ENCODE data around the gene SRPK1. TPM values are rescaled to one million over a fixed set of nuclear protein-coding genes. Genes with fewer than 3 reads are reported as not detected.

The SRPK1 gene
- total and polyA plus RNA-seq, 8 donors: 8.8 to 34.9 (median 27.1) TPM

- TF ChIP-seq CTCF (IDR thresholded peaks at IDR 0.05): no peak
- Histone ChIP-seq H3K36me3 (no peaks in the 10 kb centered on the region), H3K27ac (no peak overlapping the region), H3K9me3 (no peaks in the 10 kb centered on the region), H3K27me3 (no peaks in the 10 kb centered on the region), H3K4me3 (no peak overlapping the region), H3K4me1 (peaks cover 0 to 5% (median 4%) of the 10 kb centered on the region in 3 donors)
- WGBS, 2 donors: 54 to 67% methylated on average over 2 of the region's 2 CpGs
- DNase-seq (no peak), ATAC-seq (no peak), FAIRE-seq (no peak)
- intact Hi-C loops (cut with DNase I): no loop called here
Observed at GRCh38 chr6:35926509-35927215, 5.8 kb upstream of the SRPK1 start.

DNA sequence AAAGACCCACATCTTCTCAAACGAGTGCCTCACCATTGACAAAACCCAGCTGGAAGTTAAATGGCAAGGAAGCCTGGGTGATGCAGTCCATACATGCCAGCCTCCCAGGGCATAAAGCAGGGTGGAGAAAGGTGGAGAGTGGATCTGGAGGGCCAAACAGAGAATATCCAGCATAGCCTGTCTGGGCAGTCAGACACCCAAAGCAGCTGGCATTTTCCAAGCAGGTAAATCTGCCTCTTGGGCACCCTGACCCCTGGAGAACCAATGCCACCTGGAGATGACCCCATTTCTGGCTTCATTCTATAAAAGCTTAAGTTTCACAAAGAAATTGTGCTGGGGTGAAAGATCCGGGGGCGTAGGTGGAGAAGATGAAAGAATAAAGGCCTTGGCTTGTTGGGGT, 5.1 kb upstream of the SRPK1 start:
- no peaks in the 10 kb centered on the region for H3K27me3 ChIP-seq
- 89 to 93% methylated on average over 3 of the region's 3 CpGs for WGBS, 2 donors
- no peak for TF ChIP-seq CTCF (IDR thresholded peaks at IDR 0.05)

DNA sequence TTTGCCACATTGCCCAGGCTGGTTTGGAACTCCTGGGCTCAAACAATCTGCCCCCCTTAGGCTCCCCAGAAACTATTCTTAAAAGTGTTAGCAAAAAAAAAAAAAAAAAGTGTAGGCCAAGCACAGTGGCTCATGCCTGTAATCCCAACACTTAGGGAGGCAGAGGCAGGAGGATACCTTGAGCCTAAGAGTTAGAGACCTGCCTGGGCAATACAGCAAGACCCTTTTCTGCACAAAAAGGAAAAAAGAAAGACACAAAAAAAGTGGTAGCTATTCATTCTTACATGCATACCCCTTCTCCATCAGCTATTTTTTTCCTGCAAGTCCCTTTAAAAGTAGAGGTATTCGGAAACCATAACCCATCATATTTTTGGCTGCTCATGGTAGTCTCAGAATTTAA, 3.2 kb upstream of the SRPK1 start:
- intact Hi-C loops (cut with DNase I): no loop called here
- H3K27ac ChIP-seq: no peak overlapping the region
- no peak overlapping the region for H3K4me3 ChIP-seq
- H3K36me3 ChIP-seq: no peaks in the 10 kb centered on the region
- TF ChIP-seq CTCF (IDR thresholded peaks at IDR 0.05): no peak
- no peak for FAIRE-seq
- no peak for ATAC-seq
- no peaks in the 10 kb centered on the region for H3K27me3 ChIP-seq
- 93 to 97% methylated on average over 1 of the region's 1 CpG for WGBS, 2 donors
- H3K9me3 ChIP-seq: no peaks in the 10 kb centered on the region
- H3K4me1 ChIP-seq: peaks cover 0 to 10% (median 8%) of the 10 kb centered on the region in 3 donors
- no peak for DNase-seq

More for the DNA sequence above, 5.1 kb upstream of the SRPK1 start:
- no peak for FAIRE-seq
- no peak overlapping the region for H3K4me3 ChIP-seq
- ATAC-seq: no peak
- no peak for DNase-seq
- intact Hi-C loops (cut with DNase I): no loop called here
- H3K4me1 ChIP-seq: peaks cover 0 to 8% (median 8%) of the 10 kb centered on the region in 3 donors
- no peaks in the 10 kb centered on the region for H3K9me3 ChIP-seq
- no peaks in the 10 kb centered on the region for H3K36me3 ChIP-seq
- H3K27ac ChIP-seq: no peak overlapping the region

GRCh38 chr6:35922139-35922554, 1.2 kb upstream of the SRPK1 start:
- intact Hi-C loops (cut with DNase I): no loop called here
- DNase-seq: no peak
- peaks cover 0 to 18% (median 12%) of the 10 kb centered on the region in 3 donors for H3K4me1 ChIP-seq
- FAIRE-seq: no peak
- no peaks in the 10 kb centered on the region for H3K27me3 ChIP-seq
- no peak for ATAC-seq
- no peak for TF ChIP-seq CTCF (IDR thresholded peaks at IDR 0.05)
- no peak overlapping the region for H3K27ac ChIP-seq
- no peaks in the 10 kb centered on the region for H3K36me3 ChIP-seq
- H3K9me3 ChIP-seq: no peaks in the 10 kb centered on the region
- H3K4me3 ChIP-seq: peak overlapping the region in 1 of 4 donors; percentile 88
- 48 to 49% methylated on average over 5 of the region's 5 CpGs for WGBS, 2 donors
